IPS-15b (cell line): ENCODE results near the gene PLOD2.
A peak's percentile ranks its signal among the peaks of the same experiment; 100 is the strongest.

Experiments used
- H3K27me3 ChIP-seq: one replicate; pipeline ENCODE4 v1.6.1; 2013; ENCODE audit warnings: low read length; ENCODE audit not compliant: control insufficient read depth, insufficient read depth
- H3K36me3 ChIP-seq: one replicate; pipeline ENCODE4 v1.6.1; 2013; ENCODE audit warnings: low read length; ENCODE audit not compliant: control insufficient read depth, insufficient read depth
- H3K4me1 ChIP-seq: one replicate; pipeline ENCODE4 v1.6.1; 2013; ENCODE audit warnings: mild to moderate bottlenecking, low read length; ENCODE audit not compliant: control insufficient read depth, insufficient read depth
- H3K4me3 ChIP-seq: one replicate; pipeline ENCODE4 v1.5.1; 2013; ENCODE audit warnings: low read depth, low read length
- H3K9ac ChIP-seq: one replicate; pipeline ENCODE4 v1.6.1; 2013; ENCODE audit warnings: low read depth, mild to moderate bottlenecking, low read length
- H3K9me3 ChIP-seq: one replicate; pipeline ENCODE4 v1.6.1; 2013; ENCODE audit warnings: mild to moderate bottlenecking, low read length; ENCODE audit not compliant: control insufficient read depth, insufficient read depth

Gene PLOD2

GRCh38 chr3:146164971-146165769, 4.2 kb upstream of the PLOD2 start:
- Histone ChIP-seq H3K9me3 (no peaks in the 10 kb centered on the region), H3K4me1 (no peaks in the 10 kb centered on the region), H3K9ac (no peak overlapping the region), H3K36me3 (no peaks in the 10 kb centered on the region), H3K27me3 (peaks cover 14% of the 10 kb centered on the region), H3K4me3 (no peak overlapping the region)

GRCh38 chr3:146164506-146164905, 3.5 kb upstream of the PLOD2 start:
- Histone ChIP-seq H3K9ac (no peak overlapping the region), H3K36me3 (no peaks in the 10 kb centered on the region), H3K9me3 (no peaks in the 10 kb centered on the region), H3K4me3 (no peak overlapping the region), H3K27me3 (peaks cover 14% of the 10 kb centered on the region), H3K4me1 (peaks cover 2% of the 10 kb centered on the region)

- no peak overlapping the region for H3K4me3 ChIP-seq
Measured at GRCh38 chr3:146164071-146164470, 3.1 kb upstream of the PLOD2 start.

GRCh38 chr3:146163584-146163983, 2.6 kb upstream of the PLOD2 start:
- Histone ChIP-seq H3K4me1 (peaks cover 2% of the 10 kb centered on the region), H3K9ac (no peak overlapping the region)

More at GRCh38 chr3:146164071-146164470, 3.1 kb upstream of the PLOD2 start:
- H3K27me3 ChIP-seq, result peaks cover 14% of the 10 kb centered on the region
- peaks cover 2% of the 10 kb centered on the region for H3K4me1 ChIP-seq
- H3K9ac ChIP-seq, result no peak overlapping the region
- no peaks in the 10 kb centered on the region for H3K36me3 ChIP-seq
- H3K9me3 ChIP-seq, result no peaks in the 10 kb centered on the region

GRCh38 chr3:146162561-146162960, 1.6 kb upstream of the PLOD2 start:
- Histone ChIP-seq H3K4me3 (no peak overlapping the region), H3K9me3 (no peaks in the 10 kb centered on the region), H3K9ac (no peak overlapping the region), H3K27me3 (peaks cover 14% of the 10 kb centered on the region), H3K36me3 (no peaks in the 10 kb centered on the region), H3K4me1 (peaks cover 2% of the 10 kb centered on the region)

More at GRCh38 chr3:146163584-146163983, 2.6 kb upstream of the PLOD2 start:
- Histone ChIP-seq H3K36me3 (no peaks in the 10 kb centered on the region), H3K9me3 (no peaks in the 10 kb centered on the region), H3K27me3 (peaks cover 14% of the 10 kb centered on the region), H3K4me3 (no peak overlapping the region)

GRCh38 chr3:146161663-146162002, 649 bp upstream of the PLOD2 start:
- H3K4me1 ChIP-seq, result peaks cover 2% of the 10 kb centered on the region
- H3K36me3 ChIP-seq, result no peaks in the 10 kb centered on the region
- H3K4me3 ChIP-seq, result peak overlapping the region; percentile 69
- peaks cover 14% of the 10 kb centered on the region for H3K27me3 ChIP-seq
- peak overlapping the region; percentile 66 for H3K9ac ChIP-seq
- no peaks in the 10 kb centered on the region for H3K9me3 ChIP-seq

- Histone ChIP-seq H3K9me3 (no peaks in the 10 kb centered on the region), H3K9ac (peak overlapping the region; percentile 71), H3K4me3 (peak overlapping the region; percentile 69), H3K27me3 (peaks cover 14% of the 10 kb centered on the region), H3K4me1 (peaks cover 2% of the 10 kb centered on the region), H3K36me3 (no peaks in the 10 kb centered on the region)
Measured at GRCh38 chr3:146160321-146160963, 542 bp downstream of the PLOD2 start.

- Histone ChIP-seq H3K9ac (peak overlapping the region; percentile 71), H3K9me3 (no peaks in the 10 kb centered on the region), H3K27me3 (peaks cover 14% of the 10 kb centered on the region), H3K4me3 (peak overlapping the region; percentile 69), H3K36me3 (no peaks in the 10 kb centered on the region), H3K4me1 (peaks cover 2% of the 10 kb centered on the region)
Measured at GRCh38 chr3:146159616-146160320, 1.2 kb downstream of the PLOD2 start.

GRCh38 chr3:146159037-146159436, 1.9 kb downstream of the PLOD2 start:
- no peaks in the 10 kb centered on the region for H3K9me3 ChIP-seq
- peaks cover 2% of the 10 kb centered on the region for H3K4me1 ChIP-seq
- H3K27me3 ChIP-seq, result peaks cover 14% of the 10 kb centered on the region
- H3K9ac ChIP-seq, result no peak overlapping the region
- no peak overlapping the region for H3K4me3 ChIP-seq
- H3K36me3 ChIP-seq, result no peaks in the 10 kb centered on the region

- no peak overlapping the region for H3K9ac ChIP-seq
- no peaks in the 10 kb centered on the region for H3K9me3 ChIP-seq
- no peaks in the 10 kb centered on the region for H3K36me3 ChIP-seq
- H3K4me1 ChIP-seq, result peaks cover 5% of the 10 kb centered on the region
- H3K27me3 ChIP-seq, result peaks cover 11% of the 10 kb centered on the region
- no peak overlapping the region for H3K4me3 ChIP-seq
Measured at GRCh38 chr3:146157325-146158060, 3.5 kb downstream of the PLOD2 start.

GRCh38 chr3:146156666-146157314, 4.2 kb downstream of the PLOD2 start:
- peaks cover 4% of the 10 kb centered on the region for H3K27me3 ChIP-seq
- H3K9ac ChIP-seq, result no peak overlapping the region
- no peaks in the 10 kb centered on the region for H3K9me3 ChIP-seq
- no peak overlapping the region for H3K4me3 ChIP-seq
- H3K36me3 ChIP-seq, result no peaks in the 10 kb centered on the region
- peaks cover 5% of the 10 kb centered on the region for H3K4me1 ChIP-seq
